Thoracic aorta (tissue), 2 donors: ENCODE results near the gene ITLN1. TPM values are rescaled to one million over a fixed set of nuclear protein-coding genes. Genes with fewer than 3 reads are reported as not detected.

Experiments used
- ATAC-seq: fragments of 150-250 bp; one replicate; pipeline ENCODE4 v1.8.0; 2017; ENCODE audit warnings: low read depth; ENCODE audit not compliant: insufficient number of reproducible peaks, low FRiP score
- DNase-seq: peaks from one replicate; pipeline ENCODE4 v3.0.0-alpha.2; 2020; ENCODE audit warnings: low spot score
- H3K27ac ChIP-seq, 2 donors: fragments of 200-600 bp; sonication (generic); 1 replicate in 1 of 2; 2 replicates in 1 of 2; pipeline ENCODE4 v1.5.1; 2016; ENCODE audit warnings: mild to moderate bottlenecking in 2 of 2, moderate library complexity in 2 of 2
- H3K27me3 ChIP-seq: fragments of 200-600 bp; sonication (generic); replicated peaks from 2 replicates; pipeline ENCODE4 v1.6.0; 2016; ENCODE audit warnings: mild to moderate bottlenecking; ENCODE audit not compliant: insufficient read depth
- H3K36me3 ChIP-seq: fragments of 200-600 bp; sonication (generic); one replicate; pipeline ENCODE4 v1.5.1; 2016
- H3K4me1 ChIP-seq, 2 donors: fragments of 200-600 bp; sonication (generic); 1 replicate in 1 of 2; 2 replicates in 1 of 2; pipeline versions ENCODE4 v1.5.1 to v1.6.0; 2016; ENCODE audit warnings: low read depth in 2 of 2, mild to moderate bottlenecking in 1 of 2; ENCODE audit not compliant: control insufficient read depth in 1 of 2
- H3K4me3 ChIP-seq: fragments of 200-600 bp; sonication (generic); 2 replicates; pipeline ENCODE4 v1.5.1; 2016; ENCODE audit warnings: mild to moderate bottlenecking
- H3K9me3 ChIP-seq: fragments of 200-600 bp; sonication (generic); 2 replicates; pipeline ENCODE4 v1.5.1; 2016
- total RNA-seq, 2 donors: library from RNA; depleted of rRNA; stranded (reverse); fragments of >200 nt; gene quantifications; one replicate each; pipeline versions ENCODE4 v1.1.0 to v1.2.3, GENCODE V29; 2016
- TF ChIP-seq, protein P1 (sequence below): fragments of 200-600 bp; sonication (generic); IDR thresholded peaks from one replicate; pipeline ENCODE4 v1.5.1; 2019; ENCODE audit warnings: antibody characterized with exemption

Gene ITLN1
- total RNA-seq, 2 donors from 2014 or later: 0.56 to 51.7 TPM

DNA sequence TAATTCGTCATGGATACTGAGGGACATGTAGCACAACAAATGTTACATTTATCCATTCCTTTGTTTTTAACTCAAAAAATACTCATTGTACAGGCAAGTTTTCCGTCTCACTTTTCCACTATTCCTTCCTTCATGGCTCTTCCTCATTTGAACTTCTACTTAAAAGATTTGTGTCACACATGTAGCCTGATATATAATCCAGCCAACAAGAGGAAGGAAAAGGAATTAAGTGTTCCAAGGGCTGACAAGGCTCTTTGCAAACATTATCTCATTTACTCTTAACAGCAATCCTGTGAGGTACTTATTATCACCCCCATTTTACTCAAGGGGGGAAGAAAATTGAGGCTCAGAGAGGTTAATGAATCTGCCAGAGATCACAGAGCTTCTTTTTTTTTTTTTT is 45.2 kb downstream of the ITLN1 start:
- Histone ChIP-seq H3K27me3 (no peaks in the 10 kb centered on the region), H3K27ac (no peak overlapping the region), H3K9me3 (no peaks in the 10 kb centered on the region), H3K36me3 (no peaks in the 10 kb centered on the region), H3K4me1 (peaks cover 7 to 20% of the 10 kb centered on the region in 2 donors), H3K4me3 (no peak overlapping the region)
- TF ChIP-seq, protein P1, sequence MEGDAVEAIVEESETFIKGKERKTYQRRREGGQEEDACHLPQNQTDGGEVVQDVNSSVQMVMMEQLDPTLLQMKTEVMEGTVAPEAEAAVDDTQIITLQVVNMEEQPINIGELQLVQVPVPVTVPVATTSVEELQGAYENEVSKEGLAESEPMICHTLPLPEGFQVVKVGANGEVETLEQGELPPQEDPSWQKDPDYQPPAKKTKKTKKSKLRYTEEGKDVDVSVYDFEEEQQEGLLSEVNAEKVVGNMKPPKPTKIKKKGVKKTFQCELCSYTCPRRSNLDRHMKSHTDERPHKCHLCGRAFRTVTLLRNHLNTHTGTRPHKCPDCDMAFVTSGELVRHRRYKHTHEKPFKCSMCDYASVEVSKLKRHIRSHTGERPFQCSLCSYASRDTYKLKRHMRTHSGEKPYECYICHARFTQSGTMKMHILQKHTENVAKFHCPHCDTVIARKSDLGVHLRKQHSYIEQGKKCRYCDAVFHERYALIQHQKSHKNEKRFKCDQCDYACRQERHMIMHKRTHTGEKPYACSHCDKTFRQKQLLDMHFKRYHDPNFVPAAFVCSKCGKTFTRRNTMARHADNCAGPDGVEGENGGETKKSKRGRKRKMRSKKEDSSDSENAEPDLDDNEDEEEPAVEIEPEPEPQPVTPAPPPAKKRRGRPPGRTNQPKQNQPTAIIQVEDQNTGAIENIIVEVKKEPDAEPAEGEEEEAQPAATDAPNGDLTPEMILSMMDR: no peak
- DNase-seq: no peak
- no peak for ATAC-seq

GRCh38 chr1:160838888-160839287 is 46.1 kb downstream of the ITLN1 start:
- Histone ChIP-seq H3K4me3 (no peak overlapping the region), H3K36me3 (no peaks in the 10 kb centered on the region), H3K4me1 (peaks cover 7 to 14% of the 10 kb centered on the region in 2 donors), H3K27me3 (no peaks in the 10 kb centered on the region), H3K9me3 (no peaks in the 10 kb centered on the region), H3K27ac (no peak overlapping the region)
- TF ChIP-seq, protein P1: no peak
- no peak for ATAC-seq
- DNase-seq: no peak

- ATAC-seq (no peak), DNase-seq (no peak)
- Histone ChIP-seq H3K4me1 (peaks cover 7 to 13% of the 10 kb centered on the region in 2 donors), H3K27ac (no peak overlapping the region), H3K36me3 (no peaks in the 10 kb centered on the region), H3K4me3 (no peak overlapping the region), H3K27me3 (no peaks in the 10 kb centered on the region), H3K9me3 (no peaks in the 10 kb centered on the region)
- TF ChIP-seq, protein P1: no peak
Observed at GRCh38 chr1:160837558-160838205, 47.3 kb downstream of the ITLN1 start.

DNA sequence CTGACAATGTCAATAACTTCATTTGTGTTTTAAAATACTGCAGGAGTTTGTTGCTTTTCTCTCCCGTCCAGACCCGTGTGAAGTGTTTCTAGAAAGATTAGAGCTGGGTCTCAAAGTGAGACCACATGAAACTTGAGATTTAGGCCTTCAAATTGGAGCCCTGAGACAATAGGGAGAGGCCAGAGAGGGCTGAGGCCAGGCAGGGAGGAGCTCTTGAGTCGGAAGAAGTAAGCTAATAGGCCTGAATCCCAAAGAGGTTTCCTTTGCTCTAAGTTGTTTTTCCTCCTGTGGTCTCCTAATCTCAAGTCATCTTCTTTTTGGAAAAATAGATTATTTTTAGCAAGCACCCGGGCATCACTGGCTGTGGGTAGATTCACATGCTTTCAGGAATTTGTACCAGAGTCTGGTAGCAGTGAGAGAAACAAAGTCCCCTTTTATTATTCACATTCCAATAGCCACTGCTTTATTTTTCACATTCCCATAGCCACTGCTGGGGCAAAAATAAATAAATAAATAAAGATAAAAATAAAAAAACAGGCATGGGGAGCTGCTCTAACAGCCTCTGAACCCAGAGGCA is 47.9 kb downstream of the ITLN1 start:
- Histone ChIP-seq H3K4me3 (no peak overlapping the region), H3K4me1 (peaks cover 7 to 13% of the 10 kb centered on the region in 2 donors), H3K27me3 (no peaks in the 10 kb centered on the region), H3K9me3 (no peaks in the 10 kb centered on the region), H3K36me3 (no peaks in the 10 kb centered on the region), H3K27ac (no peak overlapping the region)
- DNase-seq (no peak), ATAC-seq (no peak)
- TF ChIP-seq, protein P1: no peak

DNA sequence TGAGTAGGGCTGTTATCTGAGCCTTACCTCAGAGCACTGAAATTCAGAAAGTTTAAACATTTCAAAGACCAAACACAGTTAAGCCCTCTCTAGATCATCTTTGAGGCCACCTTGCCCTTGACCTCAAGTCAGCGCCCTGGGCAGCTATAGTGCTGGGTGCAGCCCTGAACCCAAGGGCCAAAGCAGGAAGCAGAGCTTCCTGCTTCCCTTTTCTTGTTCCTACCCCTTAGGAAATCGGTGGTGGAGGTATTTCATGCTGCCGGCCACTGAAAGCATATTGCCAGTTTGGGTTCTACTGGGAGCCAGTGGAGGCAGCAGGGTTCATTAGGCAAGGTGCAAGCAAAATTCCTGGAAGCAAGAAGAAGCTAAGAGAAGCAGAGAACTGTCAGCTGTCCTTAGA is 48.4 kb downstream of the ITLN1 start:
- peaks cover 7 to 13% of the 10 kb centered on the region in 2 donors for H3K4me1 ChIP-seq
- no peaks in the 10 kb centered on the region for H3K9me3 ChIP-seq
- DNase-seq: no peak
- no peaks in the 10 kb centered on the region for H3K27me3 ChIP-seq
- no peak overlapping the region for H3K4me3 ChIP-seq
- H3K27ac ChIP-seq: no peak overlapping the region
- ATAC-seq: no peak
- TF ChIP-seq, protein P1: no peak
- no peaks in the 10 kb centered on the region for H3K36me3 ChIP-seq
